A549 (cell line): ENCODE data around the gene TMPO. TPM values are rescaled to one million over a fixed set of nuclear protein-coding genes. Genes with fewer than 3 reads are reported as not detected.

ENCODE experiments used
- ATAC-seq, 2 experiments: fragments of 200-7000 bp in 1 of 2; fragments of >200 bp in 1 of 2; cut with Nextera tagmentation in 1 of 2; cut with Tn5 transposase in 1 of 2; 3 replicates each; pipeline versions ENCODE4 v1.8.0 to v1.9.1; 2018 to 2020; ENCODE audit warnings: mild to moderate bottlenecking in 1 of 2, moderate library complexity in 1 of 2
- CTCF ChIA-PET: fragments of 300-600 bp; sonication (Branson Sonifier 250); formaldehyde crosslinking; extraction: SDS; loops from one replicate; lab custom pipeline; 2021; ENCODE audit warnings: antibody characterized with exemption, inconsistent platforms; lab: Yijun Ruan, JAX
- POLR2A ChIA-PET: fragments of 350-600 bp; formaldehyde crosslinking; extraction: SDS; loops from one replicate; lab custom pipeline; 2021; ENCODE audit warnings: antibody characterized with exemption, inconsistent platforms; lab: Yijun Ruan, JAX
- DNase-seq, 2 experiments: peaks; one replicate each; pipeline versions ENCODE4 v3.0.0 to v3.0.0-alpha.2; 2011 to 2016; ENCODE audit warnings: low read depth in 1 of 2, low spot score in 1 of 2
- FAIRE-seq: peaks from 2 replicates; lab custom pipeline; 2011; peaks lifted over from hg19 to GRCh38; lab: Jason Lieb, UNC
- H3K27ac ChIP-seq, 2 experiments: fragments of >200 bp; sonication (Bioruptor Twin); formaldehyde crosslinking; 3 replicates each; pipeline ENCODE4 v1.5.1; 2016 to 2017
- H3K4me1 ChIP-seq: fragments of >200 bp; sonication (Bioruptor Twin); formaldehyde crosslinking; 3 replicates; pipeline ENCODE4 v1.6.1; 2016
- H3K4me2 ChIP-seq: fragments of >200 bp; sonication (Bioruptor Twin); formaldehyde crosslinking; 3 replicates; pipeline ENCODE4 v1.6.1; 2016
- H3K4me3 ChIP-seq: fragments of >200 bp; sonication (Bioruptor Twin); formaldehyde crosslinking; 3 replicates; pipeline ENCODE4 v1.5.1; 2016
- H3K9me3 ChIP-seq: fragments of >200 bp; sonication (Bioruptor Twin); formaldehyde crosslinking; 3 replicates; pipeline ENCODE4 v1.6.1; 2016
- CBX2 ChIP-seq: fragments of 200-600 bp; sonication (generic); IDR thresholded peaks from 2 replicates; pipeline ENCODE4 v1.6.1; 2016; ENCODE audit warnings: low read depth, mild to moderate bottlenecking, borderline replicate concordance
- CBX8 ChIP-seq: fragments of 200-600 bp; sonication (generic); IDR thresholded peaks from 2 replicates; pipeline ENCODE4 v1.6.1; 2016
- CEBPB ChIP-seq, 2 experiments: fragments of >200 bp in 1 of 2; sonication (Bioruptor Twin) in 1 of 2; formaldehyde crosslinking in 1 of 2; IDR thresholded peaks; 2 replicates each; pipeline ENCODE4 v1.6.1; 2012 to 2016
- CHD4 ChIP-seq: fragments of 200-600 bp; sonication (generic); IDR thresholded peaks from 2 replicates; pipeline ENCODE4 v1.6.1; 2016; ENCODE audit warnings: antibody characterized with exemption, mild to moderate bottlenecking, borderline replicate concordance
- CTCF ChIP-seq: fragments of >200 bp; sonication (Bioruptor Twin); formaldehyde crosslinking; IDR thresholded peaks from 3 replicates; pipeline ENCODE4 v1.5.1; 2016
- EHF ChIP-seq: fragments of 250-450 bp; sonication (Bioruptor Pico); IDR thresholded peaks from 2 replicates; pipeline ENCODE4 v1.5.0; 2020; ENCODE audit warnings: mild to moderate bottlenecking
- FOSB ChIP-seq: fragments of 250-450 bp; sonication (Bioruptor Pico); IDR thresholded peaks from 2 replicates; pipeline ENCODE4 v1.5.0; 2020; ENCODE audit warnings: mild to moderate bottlenecking, moderate library complexity
- FOSL2 ChIP-seq, 2 experiments: fragments of 450-650 bp in 1 of 2; fragments of >200 bp in 1 of 2; sonication (Bioruptor Twin) in 1 of 2; formaldehyde crosslinking; IDR thresholded peaks; 2 replicates each; pipeline versions ENCODE4 v1.5.0 to v1.6.1; 2016 to 2020; ENCODE audit warnings: mild to moderate bottlenecking in 1 of 2, moderate library complexity in 1 of 2
- GATA3 ChIP-seq: IDR thresholded peaks from 2 replicates; pipeline ENCODE4 v1.6.1; 2012; ENCODE audit warnings: borderline replicate concordance
- HDAC2 ChIP-seq: fragments of 200-600 bp; sonication (generic); IDR thresholded peaks from 2 replicates; pipeline ENCODE4 v1.6.1; 2016
- HES2 ChIP-seq: fragments of >200 bp; sonication (Bioruptor Twin); formaldehyde crosslinking; IDR thresholded peaks from 2 replicates; pipeline ENCODE4 v1.6.1; 2016
- HEYL ChIP-seq: fragments of 250-450 bp; sonication (Bioruptor Pico); IDR thresholded peaks from 2 replicates; pipeline ENCODE4 v1.8.0; 2021; ENCODE audit warnings: mild to moderate bottlenecking, moderate library complexity
- HOXB5 ChIP-seq: fragments of 250-450 bp; sonication (Bioruptor Pico); IDR thresholded peaks from 2 replicates; pipeline ENCODE4 v1.5.0; 2020; ENCODE audit warnings: mild to moderate bottlenecking, moderate library complexity
- JUNB ChIP-seq: fragments of >200 bp; sonication (Bioruptor Twin); formaldehyde crosslinking; IDR thresholded peaks from 2 replicates; pipeline ENCODE4 v1.6.1; 2016
- MAFK ChIP-seq: fragments of 450-650 bp; IDR thresholded peaks from 2 replicates; pipeline ENCODE4 v1.6.1; 2014; ENCODE audit not compliant: partially characterized antibody
- MAX ChIP-seq: IDR thresholded peaks from 2 replicates; pipeline ENCODE4 v1.6.1; 2012
- MAZ ChIP-seq: fragments of 150-350 bp; IDR thresholded peaks from 2 replicates; pipeline ENCODE4 v1.6.1; 2014; ENCODE audit warnings: antibody characterized with exemption, low read depth, low read length, borderline replicate concordance
- MYC ChIP-seq: IDR thresholded peaks from 2 replicates; pipeline ENCODE4 v1.6.1; 2012; ENCODE audit warnings: mild to moderate bottlenecking, inconsistent platforms, low read length, improper control_type of control experiment, borderline replicate concordance
- NPAS2 ChIP-seq: fragments of 250-450 bp; sonication (Bioruptor Pico); IDR thresholded peaks from 2 replicates; pipeline ENCODE4 v1.8.0; 2022; ENCODE audit warnings: mild to moderate bottlenecking, moderate library complexity, borderline replicate concordance
- RAD21 ChIP-seq, 2 experiments: fragments of >200 bp in 1 of 2; sonication (Bioruptor Twin) in 1 of 2; formaldehyde crosslinking in 1 of 2; IDR thresholded peaks in 1 of 2; conservative IDR thresholded peaks in 1 of 2; 2 replicates in 1 of 2; 3 replicates in 1 of 2; pipeline ENCODE4 v1.6.1; 2012 to 2018; ENCODE audit warnings: inconsistent platforms in 1 of 2
- RCOR1 ChIP-seq: fragments of 150-350 bp; IDR thresholded peaks from 2 replicates; pipeline ENCODE4 v1.6.1; 2014; ENCODE audit warnings: antibody characterized with exemption, low read length, low read depth
- RNF2 ChIP-seq: fragments of 200-600 bp; sonication (generic); IDR thresholded peaks from 2 replicates; pipeline ENCODE4 v1.6.1; 2016; ENCODE audit warnings: low read depth, mild to moderate bottlenecking, antibody characterized with exemption, moderate library complexity, borderline replicate concordance
- SMC3 ChIP-seq: fragments of >200 bp; sonication (Bioruptor Twin); formaldehyde crosslinking; IDR thresholded peaks from 3 replicates; pipeline ENCODE4 v1.6.1; 2018; ENCODE audit warnings: inconsistent platforms
- TFCP2L1 ChIP-seq: fragments of 250-450 bp; sonication (Bioruptor Pico); IDR thresholded peaks from 2 replicates; pipeline ENCODE4 v1.5.0; 2021; ENCODE audit warnings: mild to moderate bottlenecking
- TP53 ChIP-seq: fragments of 250-450 bp; sonication (Bioruptor Pico); IDR thresholded peaks from 2 replicates; pipeline ENCODE4 v1.5.0; 2021; ENCODE audit warnings: mild to moderate bottlenecking, moderate library complexity
- ZC3H11A ChIP-seq: fragments of 450-650 bp; IDR thresholded peaks from 2 replicates; pipeline ENCODE4 v1.6.1; 2014; ENCODE audit warnings: antibody characterized with exemption, mild to moderate bottlenecking
- ZNF302 ChIP-seq: fragments of 250-450 bp; sonication (Bioruptor Pico); IDR thresholded peaks from 2 replicates; pipeline ENCODE4 v1.9.0; 2021; ENCODE audit warnings: inconsistent platforms, mild to moderate bottlenecking, moderate library complexity
- ZSCAN20 ChIP-seq: fragments of 250-450 bp; sonication (Bioruptor Pico); IDR thresholded peaks from 2 replicates; pipeline ENCODE4 v1.8.0; 2022; ENCODE audit warnings: mild to moderate bottlenecking, moderate library complexity
- WGBS: methylation state at CpG from one replicate; pipeline ENCODE4 v1.1.6; 2017; ENCODE audit errors: missing lambda C conversion rate; 5-methylcytosine and 5-hydroxymethylcytosine counted together
- polyA plus RNA-seq, 4 experiments: library from polyadenylated mRNA; depleted of rRNA in 3 of 4; stranded (reverse); fragments of >200 nt; fragmentation: RNase III in 1 of 4; extraction: RNeasy Plus Mini Kit Qiagen cat#74134 plus additional on column Dnase treatment in 1 of 4; gene quantifications; 2 replicates in 3 of 4; 3 replicates in 1 of 4; pipeline ENCODE4 v1.2.3, GENCODE V29; 2011 to 2017
- TF ChIP-seq, protein P1 (sequence below): fragments of 250-450 bp; sonication (Bioruptor Pico); IDR thresholded peaks from 2 replicates; pipeline ENCODE4 v1.5.0; 2020; ENCODE audit warnings: low read depth, mild to moderate bottlenecking, moderate library complexity
- TF ChIP-seq, protein P2 (sequence below): IDR thresholded peaks from 2 replicates; pipeline ENCODE4 v1.6.1; 2012

Gene TMPO
- polyA plus RNA-seq, 2 of the 4 experiments (the other 2 are of a cell fraction) = 100 to 169 TPM

GRCh38 chr12:98580695-98581094 is 65.3 kb downstream of the TMPO start:
- no peaks in the 10 kb centered on the region for H3K9me3 ChIP-seq
- no peak overlapping the region for H3K27ac ChIP-seq
- POLR2A ChIA-PET = no interaction called here
- CTCF ChIA-PET = interaction anchor here (0.9 to 4.8 kb wide), 2 partner anchors 14 to 73 kb away, joined by 4 to 25 read pairs; no protein-coding TSS in a partner anchor
- peaks cover 8% of the 10 kb centered on the region; the same call in 2 of the 3 replicates for H3K4me1 ChIP-seq
- DNase-seq (no peak), FAIRE-seq (no peak), ATAC-seq (no peak)
- 88% methylated on average over 5 of the region's 5 CpGs for WGBS
- H3K4me2 ChIP-seq = no peak overlapping the region
- TF ChIP-seq ZNF302 (CRISPR knock-in tag) (no peak), HOXB5 (no peak), CEBPB (IDR thresholded peaks at IDR 0.05) (no peak), SMC3 (no peak), HEYL (CRISPR knock-in tag) (no peak), FOSL2 (IDR thresholded peaks at IDR 0.05) (no peak), FOSL2 (CRISPR knock-in tag; IDR thresholded peaks at IDR 0.05) (no peak), MYC (no peak), ZC3H11A (no peak), CBX8 (no peak), RNF2 (no peak), JUNB (no peak), HES2 (no peak), ZSCAN20 (CRISPR knock-in tag) (no peak), HDAC2 (no peak), FOSB (no peak), GATA3 (no peak)
- no peak overlapping the region for H3K4me3 ChIP-seq

DNA sequence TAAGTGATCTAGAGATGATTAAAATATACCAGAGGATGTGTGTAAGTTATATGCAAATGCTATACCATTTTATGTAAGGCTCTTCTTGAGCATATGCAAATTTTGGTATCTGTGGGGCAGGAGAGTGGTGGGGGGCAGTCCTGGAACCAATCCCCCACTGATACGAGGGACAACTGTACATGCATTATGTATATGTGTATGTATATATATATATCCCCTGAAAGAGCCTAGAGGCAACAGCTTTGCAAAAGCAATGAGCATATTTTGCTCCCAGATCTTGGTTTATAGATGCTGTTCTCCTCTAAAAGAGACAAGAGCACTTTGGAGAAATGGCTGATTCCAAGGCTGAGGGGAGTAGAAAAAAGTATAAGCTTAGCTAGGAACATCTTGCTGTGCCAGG is 65.7 kb downstream of the TMPO start:
- CTCF ChIA-PET = interaction anchor here (0.7 to 4.8 kb wide), 3 partner anchors 14 to 73 kb away, joined by 4 to 25 read pairs (median 4); no protein-coding TSS in a partner anchor
- no peak overlapping the region for H3K4me3 ChIP-seq
- no peak overlapping the region for H3K27ac ChIP-seq
- WGBS = 56% methylated on average over 1 of the region's 1 CpG
- ATAC-seq = no peak
- no peak for DNase-seq
- FAIRE-seq = no peak
- TF ChIP-seq EHF (CRISPR knock-in tag) (no peak), CTCF (no peak), MAFK (no peak), FOSL2 (IDR thresholded peaks at IDR 0.05) (no peak), FOSL2 (CRISPR knock-in tag; IDR thresholded peaks at IDR 0.05) (no peak), NPAS2 (CRISPR knock-in tag) (no peak), RCOR1 (no peak), RAD21 (conservative IDR thresholded peaks at IDR 0.05 in 1 of 2, IDR thresholded peaks at IDR 0.05 in 1 of 2) (no peak), CHD4 (no peak), CBX8 (no peak), MAZ (no peak), TFCP2L1 (CRISPR knock-in tag) (no peak), CBX2 (no peak), MAX (no peak), TP53 (CRISPR knock-in tag) (no peak)
- TF ChIP-seq, protein P1, sequence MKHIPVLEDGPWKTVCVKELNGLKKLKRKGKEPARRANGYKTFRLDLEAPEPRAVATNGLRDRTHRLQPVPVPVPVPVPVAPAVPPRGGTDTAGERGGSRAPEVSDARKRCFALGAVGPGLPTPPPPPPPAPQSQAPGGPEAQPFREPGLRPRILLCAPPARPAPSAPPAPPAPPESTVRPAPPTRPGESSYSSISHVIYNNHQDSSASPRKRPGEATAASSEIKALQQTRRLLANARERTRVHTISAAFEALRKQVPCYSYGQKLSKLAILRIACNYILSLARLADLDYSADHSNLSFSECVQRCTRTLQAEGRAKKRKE (CRISPR knock-in tag) = no peak
- TF ChIP-seq, protein P2, sequence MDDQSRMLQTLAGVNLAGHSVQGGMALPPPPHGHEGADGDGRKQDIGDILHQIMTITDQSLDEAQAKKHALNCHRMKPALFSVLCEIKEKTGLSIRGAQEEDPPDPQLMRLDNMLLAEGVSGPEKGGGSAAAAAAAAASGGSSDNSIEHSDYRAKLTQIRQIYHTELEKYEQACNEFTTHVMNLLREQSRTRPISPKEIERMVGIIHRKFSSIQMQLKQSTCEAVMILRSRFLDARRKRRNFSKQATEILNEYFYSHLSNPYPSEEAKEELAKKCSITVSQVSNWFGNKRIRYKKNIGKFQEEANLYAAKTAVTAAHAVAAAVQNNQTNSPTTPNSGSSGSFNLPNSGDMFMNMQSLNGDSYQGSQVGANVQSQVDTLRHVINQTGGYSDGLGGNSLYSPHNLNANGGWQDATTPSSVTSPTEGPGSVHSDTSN = no peak
- H3K4me2 ChIP-seq = no peak overlapping the region
- H3K4me1 ChIP-seq = peaks cover 8% of the 10 kb centered on the region; the same call in 2 of the 3 replicates
- H3K9me3 ChIP-seq = no peaks in the 10 kb centered on the region
- POLR2A ChIA-PET = no interaction called here
